RKO (cell line): Measurements from ENCODE around the gene KLRF1.
A peak's percentile ranks its signal among the peaks of the same experiment; 100 is the strongest.
"Not testable (repeated sequence)": the region's sequence is repeated elsewhere in the genome, so short reads cannot be mapped to it uniquely, and the experiment has no call there.

ENCODE experiments used
- DNase-seq: peaks from one replicate; pipeline ENCODE4 v3.0.0-alpha.2; 2016; ENCODE audit warnings: low spot score

The KLRF1 gene

GRCh38 chr12:9869307-9870161, 42.3 kb downstream of the KLRF1 start, which contains the start of gene CLEC2B:
CLEC2B (minus strand) TSS chr12:9869354.
- DNase-seq: peak; percentile 75

- no peak for DNase-seq
Observed at GRCh38 chr12:9870286-9870866, 43.1 kb downstream of the KLRF1 start.

- no peak for DNase-seq
Observed at GRCh38 chr12:9872162-9872561, 44.9 kb downstream of the KLRF1 start.

GRCh38 chr12:9872742-9873141, 45.5 kb downstream of the KLRF1 start:
- DNase-seq: no peak

GRCh38 chr12:9876120-9876519, 48.8 kb downstream of the KLRF1 start:
- not testable (repeated sequence) for DNase-seq

- DNase-seq: no peak
Observed at GRCh38 chr12:9880532-9881078, 53.3 kb downstream of the KLRF1 start.

- DNase-seq: no peak
Observed at GRCh38 chr12:9881246-9881645, 54.0 kb downstream of the KLRF1 start, which contains the start of gene KLRF2. KLRF2 (plus strand) TSS chr12:9881489; CDS start chr12:9881596, 107 bp downstream.

GRCh38 chr12:9881988-9882387, 54.7 kb downstream of the KLRF1 start:
- no peak for DNase-seq

- DNase-seq: no peak
Observed at GRCh38 chr12:9883175-9883574, 55.9 kb downstream of the KLRF1 start.

- no peak for DNase-seq
Observed at GRCh38 chr12:9888665-9889273, 61.5 kb downstream of the KLRF1 start.
